Inferior parietal cortex (tissue), 1 donor: ENCODE results near the gene HYDIN.
"Not testable (repeated sequence)": the region's sequence is repeated elsewhere in the genome, so short reads cannot be mapped to it uniquely, and the experiment has no call there.

Experiments used
- DNase-seq: peaks from one replicate; pipeline ENCODE4 v3.0.0-alpha.2; 2016; ENCODE audit errors: extremely low spot score

Gene HYDIN

DNA sequence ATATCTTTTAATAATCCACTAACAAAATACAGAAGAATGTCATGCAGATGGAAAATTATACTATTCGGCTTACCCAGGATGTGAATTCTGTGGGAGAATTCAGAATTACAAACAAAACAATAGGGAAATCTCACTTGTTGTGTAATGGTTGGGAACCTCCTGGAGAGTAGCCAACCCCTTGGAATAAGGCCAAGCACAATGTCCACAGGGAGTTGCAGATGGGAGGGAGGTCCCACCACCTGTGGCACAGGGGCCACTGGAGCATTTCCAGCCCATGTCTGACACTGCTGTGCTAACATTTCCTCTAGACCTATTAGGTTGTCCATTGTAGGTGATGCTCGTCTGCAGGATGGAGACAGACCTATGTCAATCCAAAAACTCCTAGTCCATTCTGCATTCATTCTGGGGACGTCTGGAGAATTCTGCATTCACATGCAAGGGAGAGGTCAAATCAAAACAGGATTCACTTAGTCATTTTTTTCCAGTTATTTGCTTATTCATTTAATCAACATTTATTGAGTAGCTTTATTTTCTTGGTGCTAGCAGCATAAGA lies 120.8 kb downstream of the HYDIN start:
- DNase-seq = not testable (repeated sequence)

DNA sequence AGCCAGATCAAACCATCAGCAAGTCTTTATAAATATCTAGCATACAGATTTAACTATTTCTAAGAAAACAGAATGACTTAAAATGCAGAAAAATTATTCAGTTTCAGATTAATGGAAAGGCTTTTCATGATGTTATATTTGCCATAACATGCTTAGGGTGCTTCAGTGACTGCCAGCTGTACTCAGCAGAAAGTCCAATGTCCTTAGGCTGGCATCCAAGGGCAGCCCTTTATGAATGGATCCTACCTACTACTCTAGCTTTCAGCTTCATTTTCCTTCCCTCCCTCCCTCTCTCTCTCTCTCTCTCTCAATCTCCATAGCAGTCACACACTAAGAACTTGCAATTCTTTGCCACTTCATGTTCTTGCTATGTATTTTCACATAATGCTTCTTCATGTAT lies 124.6 kb downstream of the HYDIN start:
- not testable (repeated sequence) for DNase-seq

DNA sequence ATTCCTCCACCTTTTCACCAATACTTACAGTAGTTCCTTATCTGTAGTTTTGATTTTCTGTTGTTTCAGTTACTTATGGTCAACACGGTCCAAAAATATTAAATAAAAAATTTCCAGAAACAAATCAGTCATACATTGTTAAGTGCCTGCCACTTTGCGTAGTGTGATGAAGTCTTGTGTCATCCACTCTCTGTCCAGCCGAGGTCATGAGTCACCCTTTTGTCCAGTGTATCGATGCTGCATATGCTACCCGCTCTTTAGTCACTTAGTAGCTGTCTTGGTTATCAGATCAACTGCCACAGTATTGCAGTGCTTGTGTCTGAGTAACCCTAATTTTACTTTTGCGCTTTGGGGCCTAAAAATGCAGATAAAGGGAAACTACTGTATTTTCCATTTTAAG lies 146.9 kb downstream of the HYDIN start:
- DNase-seq = not testable (repeated sequence)

DNA sequence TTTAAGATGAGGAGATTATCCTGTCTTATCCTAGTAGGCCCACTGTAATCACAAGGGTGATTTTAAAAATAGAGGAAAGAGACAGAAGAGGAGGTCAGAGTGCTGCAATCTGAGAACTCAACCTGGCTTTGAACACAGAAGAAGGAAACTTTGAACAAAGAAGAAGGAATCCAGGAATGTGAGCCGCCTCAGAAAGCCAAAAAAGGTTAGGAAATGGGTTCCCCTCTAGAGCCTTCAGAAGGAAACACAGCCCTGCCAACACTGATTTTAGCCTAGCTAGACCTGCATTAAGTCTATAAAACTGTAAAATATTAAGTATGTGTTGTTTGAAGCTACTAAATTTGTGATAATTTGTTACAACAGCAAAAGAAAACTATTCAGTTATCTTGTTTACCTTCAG lies 149.7 kb downstream of the HYDIN start:
- DNase-seq = not testable (repeated sequence)

DNA sequence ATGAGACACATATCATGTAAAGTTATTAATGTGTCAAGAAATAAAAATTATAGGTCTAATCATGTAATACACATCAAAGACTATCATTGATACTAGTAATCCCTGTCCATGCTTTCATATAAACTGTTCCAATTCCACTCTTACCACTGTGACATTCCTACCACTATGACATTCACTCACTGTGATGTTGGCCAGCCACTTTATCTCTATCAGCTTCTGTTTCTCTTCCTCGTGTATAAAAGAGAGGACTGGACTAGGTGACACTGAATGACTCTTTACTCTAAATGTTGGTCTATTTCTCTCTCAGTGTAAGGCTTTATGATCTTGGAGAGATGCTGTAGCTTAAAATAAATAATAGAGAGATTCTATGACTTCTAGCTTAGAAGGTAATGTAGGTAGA lies 150.3 kb downstream of the HYDIN start:
- not testable (repeated sequence) for DNase-seq

DNA sequence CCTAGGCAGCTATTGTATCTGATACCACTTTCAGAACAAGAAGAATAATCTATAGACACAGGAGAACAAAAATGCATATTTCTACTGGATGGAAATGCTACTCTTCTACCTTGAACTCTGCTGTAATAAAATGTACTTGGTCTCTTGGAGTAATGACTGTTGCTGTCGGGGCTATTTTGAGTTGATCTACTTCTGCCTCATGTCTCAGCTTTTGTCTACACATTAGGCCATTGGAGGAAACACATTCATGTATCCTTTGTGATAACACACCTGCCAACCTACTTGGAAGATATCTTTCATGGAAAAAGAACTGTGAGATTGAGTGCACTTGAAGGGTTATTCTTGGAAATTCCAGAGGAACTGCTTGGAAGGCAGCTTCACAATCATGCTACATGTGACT lies 159.9 kb downstream of the HYDIN start:
- DNase-seq = not testable (repeated sequence)

DNA sequence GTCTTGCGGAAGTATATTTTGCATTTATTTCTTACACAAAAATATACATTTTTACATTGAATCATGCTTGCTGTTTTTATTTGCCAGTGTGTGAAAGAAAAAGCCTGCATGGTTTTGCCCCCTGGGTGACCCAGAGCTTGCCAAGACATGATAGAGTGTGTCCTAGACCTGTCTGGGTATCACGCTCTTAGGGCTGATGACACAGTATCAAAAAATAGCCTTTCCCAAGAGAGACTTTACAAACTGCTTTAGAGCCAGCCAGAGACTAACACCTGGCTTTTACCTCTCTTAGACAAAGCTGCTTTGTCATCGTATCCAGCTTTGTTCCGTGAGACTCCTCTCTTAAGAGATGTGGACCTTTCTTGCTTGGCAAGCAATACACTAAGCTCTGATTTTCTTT lies 160.7 kb downstream of the HYDIN start:
- DNase-seq = not testable (repeated sequence)

DNA sequence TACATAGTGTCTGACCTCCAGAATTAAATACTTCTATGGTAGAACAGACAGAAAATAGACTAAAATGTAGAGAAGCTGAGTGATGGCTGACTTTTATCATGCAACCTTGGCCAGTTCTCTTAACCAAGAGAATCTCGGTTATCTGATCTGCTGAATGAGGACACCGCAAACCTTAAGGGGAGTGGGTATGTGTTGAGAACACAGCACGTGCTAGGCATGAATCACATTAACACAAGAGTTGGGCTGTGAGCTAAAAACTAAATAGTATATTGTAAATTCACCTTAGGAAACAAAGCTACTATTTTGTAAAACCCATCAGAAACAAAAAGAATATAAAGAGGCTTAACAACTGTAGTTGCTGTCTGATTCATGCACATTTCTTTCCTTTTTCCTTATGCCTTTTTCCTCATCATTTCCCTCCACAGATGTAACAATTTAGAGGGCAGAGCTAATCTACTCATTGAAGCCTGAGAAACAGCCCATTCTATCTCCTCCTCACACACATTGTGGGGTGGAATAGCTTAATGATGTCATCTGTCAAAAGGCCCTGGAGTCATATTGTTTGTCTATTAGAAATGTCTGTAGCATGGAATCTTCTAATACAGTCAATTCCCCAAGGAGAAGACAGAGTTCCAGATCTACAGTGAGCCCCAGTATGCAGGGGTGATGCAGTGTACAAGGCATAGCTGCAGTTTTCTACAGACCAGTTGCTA lies 176.5 kb downstream of the HYDIN start:
- not testable (repeated sequence) for DNase-seq

DNA sequence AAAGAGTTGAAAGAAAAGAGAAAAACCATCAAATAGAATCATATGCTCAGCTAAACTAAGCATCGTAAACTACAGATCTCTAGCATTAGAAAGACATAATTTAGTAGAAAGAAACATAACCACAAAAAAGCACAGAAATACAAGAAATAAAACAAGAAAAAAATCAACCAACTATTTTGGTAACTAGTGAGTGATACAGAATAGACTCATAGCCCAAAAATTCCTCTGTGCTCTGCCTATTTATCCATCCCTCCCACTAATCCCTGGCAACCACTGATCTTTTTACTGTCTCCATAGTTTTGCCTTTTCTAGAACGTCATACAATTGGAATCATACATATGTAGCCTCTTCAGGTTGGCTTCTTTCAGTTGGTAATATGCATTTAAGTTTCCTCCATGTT lies 180.2 kb downstream of the HYDIN start:
- not testable (repeated sequence) for DNase-seq

DNA sequence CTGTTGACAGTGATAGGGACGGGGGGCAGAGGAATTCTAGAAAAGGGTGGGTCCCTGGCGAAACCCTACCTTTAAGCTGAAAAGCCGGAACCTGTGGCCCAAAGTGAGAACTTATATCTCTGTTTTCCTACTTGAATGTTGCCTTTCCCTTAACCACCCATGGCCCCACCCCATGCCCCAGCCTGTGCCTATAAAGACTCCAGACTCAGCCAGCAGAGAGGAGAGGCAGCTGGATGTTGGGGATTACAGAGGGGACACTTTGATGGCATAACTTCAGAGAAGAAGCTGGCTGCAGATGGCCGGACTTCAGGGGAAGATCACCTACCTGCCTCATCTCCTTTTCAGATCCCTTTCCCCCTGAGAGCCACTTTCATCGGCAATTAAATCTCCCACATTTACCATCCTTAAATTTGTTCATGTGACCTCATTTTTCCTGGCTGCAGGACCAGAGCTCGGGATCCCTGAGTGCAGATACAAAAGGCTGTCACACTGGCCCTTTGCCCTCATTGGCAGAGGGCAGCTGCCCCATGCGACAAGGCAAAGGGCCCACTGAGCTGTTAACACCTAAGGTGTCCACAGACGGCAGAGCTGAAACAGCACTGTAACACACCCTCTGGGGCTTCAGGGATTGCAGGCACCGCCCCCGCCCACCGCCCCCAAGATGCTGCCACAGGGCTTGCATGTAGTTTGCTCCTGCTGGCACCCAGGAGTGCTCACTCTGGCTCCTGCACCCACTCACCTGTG lies 191.0 kb downstream of the HYDIN start:
- not testable (repeated sequence) for DNase-seq

DNA sequence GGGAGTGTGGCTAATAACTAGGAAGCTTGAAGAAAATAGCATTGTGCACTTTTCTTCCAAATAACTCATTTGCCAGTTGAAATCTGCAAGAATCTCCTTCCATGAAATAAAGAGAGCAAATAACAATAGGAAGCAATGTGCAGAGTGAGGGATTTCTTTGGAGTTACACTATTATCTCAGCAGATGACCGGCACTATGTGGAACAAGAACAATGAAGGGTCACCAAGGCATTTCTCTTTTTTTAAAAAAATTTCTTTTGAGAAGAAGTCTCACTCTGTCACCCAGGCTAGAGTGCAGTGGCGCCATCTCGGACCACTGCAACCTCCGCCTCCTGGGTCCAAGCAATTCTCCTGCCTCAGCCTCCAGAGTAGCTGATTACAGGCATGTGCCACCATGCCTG lies 192.1 kb downstream of the HYDIN start:
- DNase-seq = not testable (repeated sequence)

DNA sequence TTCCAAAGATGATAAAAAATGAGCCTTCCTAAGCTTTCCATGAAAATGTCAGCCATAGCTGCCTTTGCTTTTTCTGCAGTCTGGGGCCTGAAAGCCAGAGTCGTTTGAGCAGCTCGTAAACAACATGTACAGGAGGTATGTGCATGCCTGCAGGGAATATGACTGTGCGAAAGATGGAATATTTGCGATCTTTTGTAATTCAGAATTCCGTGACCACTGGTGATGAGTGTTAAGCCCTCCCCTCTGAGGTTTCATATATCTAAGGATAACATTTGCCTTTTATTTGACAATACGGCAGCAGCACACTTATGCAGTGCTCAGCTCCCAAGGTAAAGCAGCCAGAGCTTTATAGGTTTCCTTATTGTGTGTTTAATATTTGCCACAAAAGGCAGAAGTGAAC lies 192.5 kb downstream of the HYDIN start:
- DNase-seq = not testable (repeated sequence)

DNA sequence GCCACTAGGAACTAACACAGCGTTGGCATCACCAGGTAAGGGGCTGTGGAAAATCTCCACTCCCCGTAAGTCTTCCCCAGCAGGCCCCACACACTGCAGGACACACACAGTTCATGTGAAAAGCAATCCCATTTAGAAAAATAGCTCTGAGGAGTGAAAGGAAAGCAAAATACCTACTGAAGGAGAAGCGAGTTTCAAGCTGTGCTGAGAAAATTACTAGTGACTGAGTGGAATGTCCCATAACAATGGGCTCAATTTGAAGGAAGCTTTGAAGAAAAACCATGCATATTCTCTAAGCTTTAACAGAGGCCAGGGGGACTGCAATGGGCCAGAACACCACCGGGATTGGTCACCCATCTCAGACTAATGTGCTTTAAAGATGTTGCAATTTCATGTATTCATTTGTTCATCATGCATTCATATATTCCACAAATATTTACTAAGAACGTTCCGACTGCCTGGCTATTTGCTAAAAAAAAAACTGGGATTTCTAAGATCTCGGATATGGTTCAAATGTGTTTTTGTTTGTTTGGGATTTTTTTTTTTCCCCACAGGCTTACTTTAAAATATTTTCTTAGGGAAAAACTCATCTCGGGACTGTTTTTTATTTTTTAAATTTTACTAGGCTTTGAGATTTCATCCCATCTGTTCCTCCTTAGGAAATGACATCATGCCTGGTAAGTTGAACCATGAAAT lies 202.3 kb downstream of the HYDIN start:
- not testable (repeated sequence) for DNase-seq

DNA sequence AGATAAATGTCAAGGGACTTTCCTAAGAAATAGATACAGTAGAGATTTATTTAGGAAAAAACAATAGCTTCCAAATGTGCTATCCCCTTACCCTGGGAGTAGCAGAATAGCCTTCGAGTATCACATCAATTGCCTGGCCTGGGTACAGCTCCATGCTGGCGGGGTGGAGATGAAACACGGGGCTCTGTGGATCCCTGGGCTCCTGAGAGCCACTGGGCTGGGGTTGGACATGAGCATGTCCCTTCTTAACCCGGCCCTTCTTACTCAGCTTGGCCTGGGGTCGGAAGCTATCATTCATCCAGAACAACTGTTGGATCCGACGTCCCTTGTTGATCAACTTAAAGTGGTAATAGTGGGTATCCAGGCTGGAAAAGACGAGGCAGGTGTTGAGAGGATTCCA lies 203.0 kb downstream of the HYDIN start:
- not testable (repeated sequence) for DNase-seq

DNA sequence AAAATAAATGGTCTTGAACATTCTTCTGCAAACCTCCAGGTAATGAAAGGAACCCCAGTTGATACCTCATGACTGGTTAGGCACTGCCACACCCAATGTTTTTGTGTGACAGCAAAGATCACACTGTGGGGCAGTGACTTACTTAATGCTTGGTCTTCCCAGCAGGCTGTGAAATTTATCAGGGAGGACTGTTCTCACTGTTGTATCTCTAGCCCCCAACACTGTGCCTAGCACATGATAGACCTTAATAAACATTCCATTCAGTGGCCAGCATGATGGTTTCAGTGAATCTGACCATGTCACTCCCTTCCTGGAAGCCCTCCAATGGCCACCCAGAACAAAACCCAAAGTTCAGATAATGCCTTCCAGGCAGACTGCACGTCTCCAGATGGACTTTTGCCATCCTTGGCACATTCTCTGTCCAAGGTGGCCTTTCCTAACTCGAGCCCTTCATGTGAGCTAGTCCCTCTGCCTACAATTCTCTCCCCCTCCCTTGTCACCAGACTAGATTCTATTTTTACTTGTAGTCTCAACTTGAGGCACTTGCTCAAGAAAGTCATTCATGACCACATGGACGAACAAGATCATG lies 206.6 kb downstream of the HYDIN start:
- not testable (repeated sequence) for DNase-seq

DNA sequence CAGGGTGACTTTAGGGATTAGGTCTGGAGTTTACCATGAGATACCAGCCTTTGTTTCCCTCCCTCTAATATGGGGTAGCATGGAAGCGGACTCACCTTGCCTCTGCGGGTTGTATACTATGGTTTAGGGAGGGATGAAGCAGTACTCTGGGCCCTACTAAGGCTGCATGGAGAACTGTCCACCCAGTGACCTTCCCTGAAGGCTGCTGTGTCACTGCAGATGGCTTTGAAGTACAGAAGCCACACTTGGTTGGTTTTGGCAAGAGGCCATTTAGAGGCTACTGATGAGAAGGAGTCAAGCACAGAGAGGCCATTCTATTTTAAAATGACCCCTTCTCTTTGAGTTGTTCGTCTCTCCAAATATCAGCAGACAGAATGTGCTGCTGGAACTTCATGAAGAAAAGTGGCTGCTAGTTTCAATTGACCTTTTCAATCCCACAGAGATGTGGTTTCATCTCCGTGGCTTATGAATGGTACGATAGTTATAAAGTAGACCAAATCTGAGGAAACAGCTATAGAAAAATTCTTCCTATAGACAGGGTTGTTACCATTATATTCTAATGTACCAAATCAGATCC lies 208.5 kb downstream of the HYDIN start:
- DNase-seq = not testable (repeated sequence)

DNA sequence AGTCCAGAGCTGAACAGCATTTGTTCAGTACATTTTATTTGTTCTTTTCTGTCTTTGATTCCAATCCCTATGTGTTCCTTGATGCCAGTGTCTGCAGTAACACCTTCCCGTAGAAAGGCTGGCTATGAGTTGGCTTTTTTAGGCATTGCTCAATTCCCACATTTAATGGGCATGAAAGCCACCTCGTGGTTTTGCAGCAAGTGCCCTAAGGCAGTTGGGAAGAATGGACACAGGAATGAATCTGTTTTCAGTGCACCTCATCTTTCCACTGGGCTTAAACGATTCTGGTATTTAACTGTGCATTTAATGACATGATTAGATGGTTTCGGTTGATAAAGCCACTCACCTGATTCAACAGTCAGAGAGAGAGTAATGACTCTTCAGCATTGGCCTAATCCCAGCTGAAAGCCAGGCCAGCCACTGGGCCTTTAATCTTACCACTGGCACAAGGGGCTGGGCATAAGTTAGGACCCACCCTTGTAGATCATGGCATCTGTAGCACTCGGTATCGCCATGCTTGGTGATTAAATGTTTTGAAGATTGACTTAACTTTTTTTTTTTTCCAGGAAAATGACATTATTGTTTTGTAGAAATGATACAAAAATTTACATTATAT lies 211.3 kb downstream of the HYDIN start:
- DNase-seq = not testable (repeated sequence)

DNA sequence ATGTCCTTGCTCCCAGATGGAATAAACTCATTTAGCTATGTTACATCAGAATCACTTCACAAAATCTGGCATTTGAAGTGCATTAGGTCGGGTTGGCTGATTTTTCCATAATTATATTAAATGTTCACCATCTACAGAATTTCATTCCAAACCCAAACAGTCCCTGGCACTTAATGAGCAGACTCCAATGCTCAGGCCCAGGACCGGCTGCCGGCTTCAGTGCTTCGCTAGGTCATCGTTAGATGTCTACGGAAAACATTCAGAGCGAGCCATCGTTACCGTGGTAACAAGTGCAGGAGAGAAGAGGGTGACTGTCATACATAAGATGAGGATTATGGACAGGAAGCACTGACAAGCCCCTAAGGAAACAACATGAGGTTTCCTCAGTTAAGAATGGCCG lies 215.1 kb downstream of the HYDIN start:
- DNase-seq = not testable (repeated sequence)

DNA sequence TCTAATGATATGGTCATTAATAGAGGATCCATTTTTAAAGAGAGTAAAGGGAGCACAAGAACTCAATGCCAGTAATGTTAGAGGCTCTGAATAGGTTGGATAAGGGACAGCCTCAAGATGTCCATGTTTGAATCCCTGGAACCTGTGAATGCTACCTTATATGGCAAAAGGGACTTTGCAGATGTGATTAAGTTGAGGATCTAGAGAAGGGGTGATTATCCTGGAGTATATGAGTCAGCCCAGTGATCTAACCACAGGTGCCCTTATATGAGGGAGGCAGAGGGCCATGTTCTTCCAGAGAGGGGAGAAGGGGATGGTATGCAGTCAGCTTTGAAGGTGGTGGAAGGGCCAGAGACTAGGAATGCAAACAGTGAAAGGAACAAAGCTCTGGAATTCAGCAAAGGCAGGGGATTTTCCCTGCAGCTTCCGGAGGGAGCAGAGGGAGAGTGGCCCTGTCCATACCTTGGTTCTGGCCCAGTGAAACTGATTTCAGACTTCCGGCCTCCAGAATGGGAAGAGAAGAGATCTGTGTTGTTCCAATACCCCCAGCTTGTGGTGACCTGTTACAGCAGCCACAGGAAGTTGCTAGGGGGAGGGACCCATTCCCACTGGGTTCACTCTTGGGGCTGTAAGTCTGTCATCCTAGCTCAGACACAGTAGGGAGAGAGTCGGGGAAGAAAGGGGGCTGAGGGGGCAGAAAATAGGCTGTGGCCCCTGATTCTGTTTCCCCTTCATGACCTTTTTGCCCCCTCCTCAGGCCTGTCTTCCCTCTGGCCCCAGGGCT lies 220.9 kb downstream of the HYDIN start:
- DNase-seq = not testable (repeated sequence)

DNA sequence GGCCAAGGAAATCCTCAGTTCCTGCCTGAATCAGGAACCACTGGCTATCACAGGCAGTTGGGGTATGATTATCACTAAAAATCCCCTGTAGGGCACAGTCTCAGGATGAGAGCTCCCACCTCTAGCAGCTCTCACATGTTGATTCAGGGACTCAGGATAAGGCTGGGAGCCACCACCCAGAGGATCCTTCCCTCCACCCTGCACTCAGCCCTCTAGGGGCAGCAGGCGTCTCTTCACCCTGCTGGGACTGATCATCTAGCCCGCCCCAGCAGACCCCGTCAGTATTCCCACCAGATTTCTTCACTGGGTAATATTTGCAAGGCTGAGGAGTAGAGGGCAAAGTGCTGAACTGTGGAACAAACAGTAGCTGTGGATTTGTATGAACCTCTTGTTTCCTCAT lies 224.0 kb downstream of the HYDIN start:
- not testable (repeated sequence) for DNase-seq
